ENCODE measurements around the gene CFAP54.

The CFAP54 gene

DNA sequence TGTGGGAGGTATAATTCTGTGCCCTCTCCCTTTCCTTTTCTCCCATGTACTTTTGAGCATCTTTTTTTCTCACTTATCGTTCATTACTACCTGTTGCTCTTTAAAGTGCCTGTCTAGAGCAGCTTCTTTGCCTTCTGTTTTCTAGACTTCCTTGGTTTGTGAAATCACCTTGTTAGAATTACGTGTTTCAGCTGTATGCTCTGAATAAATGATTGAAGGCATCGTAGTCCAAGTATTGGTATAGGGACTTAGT lies 419.0 kb downstream of the CFAP54 start:
- peaks cover 35% of the 10 kb centered on the region; the same call in 1 of the 2 replicates for H3K79me2 ChIP-seq (ENCODE audit: insufficient read depth, low read length)

DNA sequence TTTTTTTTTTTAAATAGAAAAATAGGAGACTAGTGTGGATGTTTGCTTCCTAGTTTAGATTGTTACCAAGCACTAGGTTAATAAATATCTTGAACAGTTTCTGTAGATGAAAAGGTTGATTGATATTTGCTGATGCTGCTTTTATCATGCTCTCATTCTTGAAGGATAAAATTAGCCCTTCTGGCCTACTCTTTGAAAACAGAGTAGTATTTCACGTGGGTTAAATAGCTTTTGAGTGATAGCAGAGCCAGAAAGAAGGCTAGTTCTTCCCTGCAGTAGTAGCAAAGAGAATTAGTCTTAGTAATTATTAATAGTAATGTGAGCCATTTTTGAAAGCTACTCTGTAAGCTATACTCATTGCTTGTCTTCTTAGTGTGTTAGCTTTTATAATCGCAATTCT lies 422.9 kb downstream of the CFAP54 start:
- Histone ChIP-seq H3K4me3 (ENCODE audit: low read depth, low read length, poor library complexity, severe bottlenecking) (no peak overlapping the region), H2AFZ (ENCODE audit: low read length) (no peak overlapping the region), H3K4me1 (ENCODE audit: insufficient read depth, low read length, severe bottlenecking) (peaks cover 34% of the 10 kb centered on the region), H3K9me2 (ENCODE audit: low read depth, low read length) (no peaks in the 10 kb centered on the region), H3F3A (ENCODE audit: insufficient read depth, low read length) (no peaks in the 10 kb centered on the region; the same call in 1 of the 2 replicates), H3K27me3 (ENCODE audit: insufficient read depth, low read length) (no peaks in the 10 kb centered on the region), H3K9me3 (ENCODE audit: low read length) (no peaks in the 10 kb centered on the region), H3K4me2 (ENCODE audit: low read length) (no peak overlapping the region), H3K27ac (ENCODE audit: low read depth, low read length, poor library complexity, severe bottlenecking) (no peak overlapping the region), H3K9ac (ENCODE audit: low read length) (no peak overlapping the region), H3K79me2 (ENCODE audit: insufficient read depth, low read length) (peaks cover 35% of the 10 kb centered on the region), H4K20me1 (ENCODE audit: insufficient read depth, low read length) (no peaks in the 10 kb centered on the region), H3K36me3 (ENCODE audit: insufficient read depth, low read length) (peaks cover 17% of the 10 kb centered on the region)
- no peak for TF ChIP-seq EZH2 (IDR thresholded peaks at IDR 0.05; ENCODE audit: borderline replicate concordance, low read length)
- TF ChIP-seq, protein P1, sequence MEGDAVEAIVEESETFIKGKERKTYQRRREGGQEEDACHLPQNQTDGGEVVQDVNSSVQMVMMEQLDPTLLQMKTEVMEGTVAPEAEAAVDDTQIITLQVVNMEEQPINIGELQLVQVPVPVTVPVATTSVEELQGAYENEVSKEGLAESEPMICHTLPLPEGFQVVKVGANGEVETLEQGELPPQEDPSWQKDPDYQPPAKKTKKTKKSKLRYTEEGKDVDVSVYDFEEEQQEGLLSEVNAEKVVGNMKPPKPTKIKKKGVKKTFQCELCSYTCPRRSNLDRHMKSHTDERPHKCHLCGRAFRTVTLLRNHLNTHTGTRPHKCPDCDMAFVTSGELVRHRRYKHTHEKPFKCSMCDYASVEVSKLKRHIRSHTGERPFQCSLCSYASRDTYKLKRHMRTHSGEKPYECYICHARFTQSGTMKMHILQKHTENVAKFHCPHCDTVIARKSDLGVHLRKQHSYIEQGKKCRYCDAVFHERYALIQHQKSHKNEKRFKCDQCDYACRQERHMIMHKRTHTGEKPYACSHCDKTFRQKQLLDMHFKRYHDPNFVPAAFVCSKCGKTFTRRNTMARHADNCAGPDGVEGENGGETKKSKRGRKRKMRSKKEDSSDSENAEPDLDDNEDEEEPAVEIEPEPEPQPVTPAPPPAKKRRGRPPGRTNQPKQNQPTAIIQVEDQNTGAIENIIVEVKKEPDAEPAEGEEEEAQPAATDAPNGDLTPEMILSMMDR (IDR thresholded peaks at IDR 0.05; ENCODE audit: low read length) = no peak

More for the DNA sequence above, 419.0 kb downstream of the CFAP54 start:
- H4K20me1 ChIP-seq (ENCODE audit: insufficient read depth, low read length) = no peaks in the 10 kb centered on the region
- H3F3A ChIP-seq (ENCODE audit: insufficient read depth, low read length) = no peaks in the 10 kb centered on the region; the same call in 1 of the 2 replicates
- TF ChIP-seq, protein P1 (IDR thresholded peaks at IDR 0.05; ENCODE audit: low read length) = no peak
- no peak for TF ChIP-seq EZH2 (IDR thresholded peaks at IDR 0.05; ENCODE audit: borderline replicate concordance, low read length)
- H3K9ac ChIP-seq (ENCODE audit: low read length) = peak overlapping the region; percentile 90; the same call in 1 of the 2 replicates
- H3K27me3 ChIP-seq (ENCODE audit: insufficient read depth, low read length) = no peaks in the 10 kb centered on the region
- H2AFZ ChIP-seq (ENCODE audit: low read length) = no peak overlapping the region
- peak overlapping the region; percentile 91 for H3K4me3 ChIP-seq (ENCODE audit: low read depth, low read length, poor library complexity, severe bottlenecking)
- H3K9me3 ChIP-seq (ENCODE audit: low read length) = no peaks in the 10 kb centered on the region
- H3K4me2 ChIP-seq (ENCODE audit: low read length) = peak overlapping the region; percentile 74
- H3K36me3 ChIP-seq (ENCODE audit: insufficient read depth, low read length) = 0 out of 2 replicates have a peak, but pooled peaks cover 5% of the 10 kb centered on the region
- no peak overlapping the region for H3K27ac ChIP-seq (ENCODE audit: low read depth, low read length, poor library complexity, severe bottlenecking)
- H3K9me2 ChIP-seq (ENCODE audit: low read depth, low read length) = no peaks in the 10 kb centered on the region
- peaks cover 42% of the 10 kb centered on the region for H3K4me1 ChIP-seq (ENCODE audit: insufficient read depth, low read length, severe bottlenecking)

- Histone ChIP-seq H3K27ac (ENCODE audit: low read depth, low read length, poor library complexity, severe bottlenecking) (no peak overlapping the region), H3K9me2 (ENCODE audit: low read depth, low read length) (no peaks in the 10 kb centered on the region), H3K36me3 (ENCODE audit: insufficient read depth, low read length) (peaks cover 17% of the 10 kb centered on the region), H3K4me2 (ENCODE audit: low read length) (no peak overlapping the region), H3K27me3 (ENCODE audit: insufficient read depth, low read length) (no peaks in the 10 kb centered on the region), H3F3A (ENCODE audit: insufficient read depth, low read length) (no peaks in the 10 kb centered on the region; the same call in 1 of the 2 replicates), H3K4me3 (ENCODE audit: low read depth, low read length, poor library complexity, severe bottlenecking) (no peak overlapping the region), H2AFZ (ENCODE audit: low read length) (no peak overlapping the region), H3K9ac (ENCODE audit: low read length) (no peak overlapping the region), H3K79me2 (ENCODE audit: insufficient read depth, low read length) (peaks cover 35% of the 10 kb centered on the region), H4K20me1 (ENCODE audit: insufficient read depth, low read length) (no peaks in the 10 kb centered on the region), H3K4me1 (ENCODE audit: insufficient read depth, low read length, severe bottlenecking) (peaks cover 34% of the 10 kb centered on the region), H3K9me3 (ENCODE audit: low read length) (no peaks in the 10 kb centered on the region)
- TF ChIP-seq EZH2 (IDR thresholded peaks at IDR 0.05; ENCODE audit: borderline replicate concordance, low read length) = no peak
- TF ChIP-seq, protein P1 (IDR thresholded peaks at IDR 0.05; ENCODE audit: low read length) = no peak
Measured at GRCh38 chr12:96912943-96913342, 423.6 kb downstream of the CFAP54 start.

All from OCI-LY1 (cell line).